NCI-H524 (cell line): ENCODE results near the gene GPM6B.

Experiments used
- DNase-seq, 2 experiments: peaks; one replicate each; lab custom pipeline; 2025; lab: John Stamatoyannopoulos, UW

The GPM6B gene

DNA sequence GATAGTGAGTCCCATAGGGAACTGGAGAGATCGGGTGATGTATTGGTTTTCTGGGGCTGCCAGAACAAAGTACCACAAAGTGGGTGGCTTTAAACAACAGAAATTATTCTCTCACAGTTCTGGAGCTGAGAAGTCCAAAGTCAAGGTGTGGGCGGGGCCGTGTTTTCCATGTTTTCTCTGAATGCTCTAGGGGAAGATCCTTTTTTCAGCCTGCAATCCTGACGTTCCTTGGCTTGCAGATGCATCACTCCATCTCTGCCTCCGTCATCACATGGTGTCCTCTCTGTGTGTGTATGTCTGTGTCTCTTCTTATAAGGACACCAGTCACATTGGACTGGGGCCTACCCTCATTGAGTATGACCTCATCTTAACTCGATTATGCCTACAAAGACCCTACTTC, 7.9 kb upstream of the GPM6B start:
- DNase-seq, result no peak

DNA sequence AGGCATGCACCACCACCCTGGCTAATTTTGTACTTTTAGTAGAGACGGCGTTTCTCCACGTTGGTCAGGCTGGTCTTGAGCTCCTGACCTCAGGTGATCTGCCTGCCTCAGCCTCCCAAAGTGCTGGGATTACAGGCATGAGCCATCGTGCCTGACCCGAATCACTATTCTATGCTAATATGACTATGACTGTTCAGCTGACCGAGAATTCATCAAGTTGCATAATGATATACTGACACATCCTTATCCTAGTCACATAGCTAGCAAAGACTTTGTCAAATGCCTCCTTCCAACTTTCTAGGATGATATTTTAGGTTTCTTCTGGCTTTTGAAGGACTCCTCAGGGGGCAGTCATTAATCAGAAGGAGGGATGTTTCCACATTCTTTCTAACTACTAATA, 4.8 kb upstream of the GPM6B start:
- DNase-seq, result no peak

DNA sequence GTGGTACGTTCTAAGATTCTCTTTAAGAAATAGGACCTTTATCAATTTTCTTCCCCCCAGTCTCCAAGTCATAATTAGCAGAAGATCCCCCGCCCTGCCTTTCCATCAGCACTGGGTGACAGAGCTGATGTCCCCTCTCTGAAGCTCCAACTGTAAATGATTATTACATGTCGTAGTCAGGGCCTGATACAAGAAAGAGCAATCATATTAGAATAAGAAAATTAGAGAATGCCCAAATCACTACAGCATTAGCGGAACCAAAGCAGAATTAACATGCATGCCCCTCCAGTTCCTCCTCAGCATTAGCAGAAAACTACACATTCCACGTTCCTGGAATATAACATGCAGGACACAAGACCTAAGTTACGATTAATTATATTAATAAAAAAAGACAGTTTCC, 717 bp downstream of the GPM6B start:
- DNase-seq, result no peak

DNA sequence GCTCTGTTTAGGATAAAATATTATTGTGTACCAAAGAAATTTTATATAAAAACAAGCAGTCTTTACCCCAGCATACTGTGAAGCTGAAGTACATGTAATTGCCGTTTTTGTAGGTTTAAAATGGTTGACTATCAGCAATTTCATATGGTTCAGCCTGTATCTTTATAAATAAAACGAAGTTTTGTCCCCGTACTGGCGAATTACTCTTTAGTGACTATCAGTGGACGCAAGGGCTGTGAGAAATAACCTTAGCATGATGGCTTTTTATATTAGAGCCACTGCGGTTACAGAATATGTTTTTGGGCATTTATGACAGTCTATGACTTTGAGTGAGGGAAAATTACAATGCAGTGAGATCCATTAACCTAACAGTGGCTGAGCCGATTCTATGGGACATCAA, 1.2 kb downstream of the GPM6B start:
- DNase-seq, result no peak

DNA sequence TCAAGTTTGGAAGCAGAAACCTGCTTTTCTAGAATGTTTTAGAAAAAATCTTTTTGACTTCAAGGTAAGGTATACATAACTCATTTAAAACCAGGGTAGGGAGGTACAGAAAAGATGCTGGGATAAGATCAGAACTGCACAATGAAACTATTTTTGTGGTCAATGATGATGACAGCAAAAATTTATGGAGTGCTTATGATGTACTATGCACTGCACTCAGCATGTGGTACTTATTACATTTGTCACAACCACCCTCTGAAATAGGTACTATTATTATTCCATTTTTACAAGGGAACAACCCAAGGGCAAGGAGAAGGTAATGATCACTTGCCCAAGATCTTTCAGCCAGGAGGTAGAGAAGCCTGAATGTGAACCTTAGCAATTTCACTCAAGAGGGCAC, 8.0 kb downstream of the GPM6B start:
- DNase-seq, result no peak

DNA sequence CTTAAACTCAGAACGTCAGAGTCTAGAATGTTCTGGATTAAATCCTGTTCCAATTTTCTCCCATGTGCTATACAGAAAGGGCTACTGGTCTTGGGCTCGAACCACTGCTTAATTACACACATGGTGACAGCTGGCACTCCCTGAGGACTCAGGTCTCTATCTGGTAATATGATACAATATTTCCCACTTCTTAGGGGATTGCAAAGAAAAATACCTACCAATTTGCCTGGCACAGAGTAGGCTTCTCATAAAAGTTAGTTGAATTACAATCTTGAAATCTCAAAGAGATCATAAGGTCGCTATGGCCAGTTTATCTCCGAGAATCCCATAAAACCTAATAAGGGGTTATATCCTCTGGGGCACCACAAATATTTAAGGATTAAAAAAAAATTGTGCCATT, 8.6 kb downstream of the GPM6B start:
- DNase-seq, result peak; percentile 78 to 92

DNA sequence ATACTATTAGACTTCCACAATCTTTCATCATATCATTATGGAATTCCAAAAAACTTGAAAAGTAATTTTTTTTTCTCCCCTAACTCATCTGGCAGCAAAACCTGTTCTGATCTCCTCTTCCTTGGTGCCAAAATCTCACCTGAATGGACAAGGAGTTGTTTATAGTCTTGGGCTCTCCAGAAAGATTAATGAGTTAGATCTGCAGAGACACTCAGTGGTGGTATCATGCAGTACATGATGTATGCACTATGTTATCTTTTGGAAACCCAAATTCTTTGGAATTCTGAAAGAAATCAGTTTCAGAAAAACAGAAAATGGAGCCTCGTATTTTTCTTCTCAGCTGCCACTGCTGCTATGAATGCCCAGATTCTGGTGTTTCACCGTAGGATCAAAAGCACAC, 11.7 kb downstream of the GPM6B start:
- no peak for DNase-seq

DNA sequence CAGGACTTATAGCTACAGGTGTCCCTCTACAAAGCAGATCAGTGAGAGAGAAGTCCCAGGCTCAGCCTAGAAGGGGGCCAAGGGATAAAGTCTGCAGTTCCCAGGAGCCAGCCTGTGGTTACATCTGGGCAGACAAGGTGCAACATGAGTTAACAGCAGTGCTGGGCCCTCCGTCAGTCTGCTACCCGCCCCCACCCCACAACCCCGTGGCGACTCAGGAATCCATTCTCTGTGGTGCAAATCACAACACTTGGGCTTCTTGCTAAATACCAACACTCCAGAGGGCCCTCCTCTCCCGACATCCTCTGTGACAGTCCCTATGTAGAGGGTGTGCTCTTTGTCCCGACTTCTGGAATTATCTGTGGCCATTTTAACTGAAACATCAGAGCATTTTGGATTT, 13.8 kb downstream of the GPM6B start:
- DNase-seq, result no peak

GRCh38 chrX:13798184-13798583, 18.7 kb downstream of the GPM6B start:
- DNase-seq, result no peak

DNA sequence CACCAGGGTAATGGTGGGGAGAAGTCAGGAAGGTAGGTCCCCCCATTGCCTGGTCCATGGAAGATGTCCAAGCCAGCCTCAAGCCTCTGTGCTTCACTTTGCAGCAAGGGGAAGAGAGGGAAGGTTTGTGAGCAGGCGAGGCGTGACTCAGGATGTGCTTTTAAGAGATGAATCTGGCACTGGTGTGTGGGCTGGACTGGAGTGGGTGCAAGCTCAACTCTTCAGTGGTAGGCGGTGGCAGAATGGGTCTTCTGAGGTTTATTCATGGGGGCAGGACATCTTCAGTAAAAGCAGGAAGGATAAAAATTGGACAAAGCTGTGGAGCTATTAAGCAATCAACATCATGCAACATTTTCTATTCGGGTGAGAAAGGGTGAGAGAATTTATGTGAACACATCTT, 19.4 kb downstream of the GPM6B start:
- no peak for DNase-seq

- no peak for DNase-seq
Observed at GRCh38 chrX:13794417-13794816, 22.5 kb downstream of the GPM6B start.

DNA sequence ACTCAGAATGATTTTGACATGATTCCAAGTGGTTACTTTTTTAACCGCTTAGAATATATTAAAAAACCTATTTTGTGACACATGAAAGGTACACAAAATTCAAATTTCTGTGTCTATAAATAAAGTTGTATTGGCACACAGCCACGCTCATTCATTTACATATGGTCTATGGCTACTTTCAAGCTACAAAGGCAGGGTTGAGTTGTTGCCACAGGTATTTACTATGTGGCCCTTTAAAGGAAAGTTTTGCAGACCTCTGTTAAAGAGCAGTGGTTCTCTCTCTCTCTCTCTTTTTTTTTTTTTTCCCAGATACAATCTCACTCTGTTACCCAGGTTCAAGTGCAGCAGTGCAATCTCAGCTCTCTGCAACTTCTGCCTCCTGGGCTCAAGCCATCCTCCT, 23.0 kb downstream of the GPM6B start:
- no peak for DNase-seq

DNA sequence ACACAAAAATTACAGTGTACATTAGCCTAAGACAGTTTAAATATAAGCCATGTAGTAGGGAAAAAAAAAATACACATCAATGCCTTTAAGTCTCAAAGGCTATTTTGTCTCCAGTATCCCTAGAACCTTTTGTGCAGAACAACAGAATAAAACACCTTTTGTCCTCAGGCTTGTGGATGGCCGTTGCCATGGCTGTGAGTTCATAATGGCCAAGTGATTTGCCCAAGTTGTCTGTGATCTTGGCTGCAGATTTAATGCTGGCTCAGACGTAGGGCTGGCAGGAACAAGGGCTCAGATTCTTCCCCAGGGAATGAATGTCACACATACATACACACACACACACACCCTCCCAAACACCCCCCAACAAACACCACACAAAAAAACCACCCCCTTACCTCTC, 25.3 kb downstream of the GPM6B start:
- DNase-seq, result no peak

GRCh38 chrX:13791145-13791544, 25.7 kb downstream of the GPM6B start:
- DNase-seq, result no peak

DNA sequence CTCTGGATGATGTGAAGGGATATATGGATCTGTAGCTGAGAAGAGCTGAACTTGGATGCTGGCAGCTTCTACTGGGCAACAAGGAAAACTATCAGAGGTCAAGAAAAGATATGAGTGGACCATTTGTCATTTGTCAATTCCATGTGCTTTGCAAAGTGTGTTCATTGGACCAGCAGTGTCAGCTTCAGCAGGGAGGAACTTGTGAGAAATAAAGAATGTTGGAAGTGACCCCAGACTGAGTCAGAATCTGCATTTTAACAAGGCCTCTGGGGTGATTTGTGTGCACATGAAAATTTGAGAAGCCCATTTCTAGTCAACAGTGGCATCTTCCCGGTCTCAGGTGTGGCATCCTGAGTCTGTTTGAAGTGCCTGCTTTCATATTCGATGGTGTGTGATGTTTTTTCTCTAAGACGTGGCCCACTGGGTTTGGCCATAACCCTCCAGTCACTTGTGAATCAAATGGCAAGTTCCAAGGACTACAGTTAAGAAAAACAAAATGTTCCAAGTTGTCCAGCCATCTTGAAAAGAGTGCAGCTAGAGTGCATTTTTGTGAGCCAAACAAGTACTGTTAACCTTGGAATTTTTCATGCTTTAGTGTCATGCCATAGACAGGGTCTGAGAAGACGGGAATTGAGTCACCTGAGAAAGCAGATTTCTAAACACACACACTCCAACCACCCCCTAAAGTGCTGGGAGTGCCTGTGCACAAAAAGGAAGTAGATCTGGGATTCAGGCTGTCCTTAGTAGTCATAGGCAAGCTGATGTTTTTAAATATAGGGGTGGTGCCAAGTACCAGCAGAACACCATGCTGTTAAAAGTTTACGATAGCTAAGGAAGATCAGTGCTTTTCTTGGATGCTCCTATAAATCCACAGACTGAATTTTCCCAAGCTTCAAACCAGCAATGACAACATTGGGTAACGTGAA, 26.4 kb downstream of the GPM6B start:
- DNase-seq, result no peak

GRCh38 chrX:13786048-13786447, 30.8 kb downstream of the GPM6B start:
- DNase-seq, result no peak

DNA sequence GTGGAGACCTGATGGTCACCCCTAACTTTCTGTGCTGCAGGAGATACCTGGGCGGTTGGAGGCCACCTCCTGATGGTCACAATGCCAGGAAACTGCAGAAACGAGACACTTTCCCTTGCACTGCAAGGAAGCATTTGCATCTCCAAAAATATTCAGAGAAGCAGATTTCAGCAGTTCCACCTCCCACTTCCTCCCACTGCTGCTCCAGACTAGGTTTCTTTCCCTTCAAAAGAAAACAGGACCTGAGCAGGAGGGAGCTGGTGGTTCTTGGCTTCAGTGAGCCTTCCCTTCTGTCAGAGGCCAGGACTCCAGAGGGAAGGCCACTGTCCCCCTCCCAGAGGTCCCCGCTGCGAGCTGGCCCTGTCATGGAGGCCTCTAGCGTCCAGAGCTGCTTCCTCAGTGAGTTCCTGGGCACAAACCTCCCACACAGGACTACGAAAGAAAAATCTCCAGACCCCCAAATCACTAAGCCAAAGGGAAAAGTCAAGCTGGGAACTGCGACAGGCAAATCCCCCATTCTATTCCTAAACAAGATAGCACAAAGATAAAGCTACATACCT, 35.9 kb downstream of the GPM6B start:
- DNase-seq, result no peak

DNA sequence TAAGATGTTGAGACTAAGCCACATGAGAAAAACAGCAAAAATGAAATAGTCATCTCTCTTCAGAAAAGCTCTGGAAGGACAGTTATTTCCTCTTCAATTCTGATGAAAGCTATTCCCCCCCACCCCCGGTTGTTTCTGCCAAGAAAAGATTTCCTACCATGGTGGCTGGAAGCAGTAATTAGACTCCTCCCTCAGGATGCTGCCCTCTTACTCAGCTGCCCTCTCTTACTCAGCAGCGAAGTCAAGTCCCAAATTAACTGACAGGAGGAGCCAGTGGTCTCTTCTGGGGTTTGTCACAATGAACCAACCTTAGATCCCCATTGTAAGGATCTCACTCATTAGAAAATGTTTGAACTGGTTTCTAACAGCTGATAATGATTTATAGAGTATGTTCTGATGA, 38.0 kb downstream of the GPM6B start:
- peak in 1 of 2 experiments; percentile 12 for DNase-seq

- DNase-seq, result no peak
Observed at GRCh38 chrX:13776387-13776786, 40.5 kb downstream of the GPM6B start.

- DNase-seq, result no peak
Observed at GRCh38 chrX:13775837-13776236, 41.1 kb downstream of the GPM6B start.

DNA sequence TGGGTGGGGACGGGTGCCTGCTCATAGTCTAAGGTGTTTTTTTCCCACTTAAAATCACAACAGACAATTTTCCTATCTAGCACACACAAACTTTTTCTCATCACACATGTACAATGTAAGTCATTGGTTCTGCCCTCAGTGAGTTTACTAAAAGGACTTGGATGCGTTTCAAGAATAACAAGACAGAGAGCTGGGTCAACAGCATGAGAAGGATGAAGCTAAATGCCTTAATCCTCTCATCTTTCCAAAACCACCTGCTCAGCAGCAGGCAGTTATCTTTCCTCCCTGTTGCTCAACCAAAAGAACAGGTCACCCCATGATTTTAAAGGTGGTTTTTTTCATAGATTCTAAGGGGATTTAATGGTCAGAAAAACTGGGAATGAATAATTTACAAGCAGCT, 42.2 kb downstream of the GPM6B start:
- peak; percentile 52 to 87 for DNase-seq

GRCh38 chrX:13770013-13770535, 46.8 kb downstream of the GPM6B start:
- DNase-seq, result no peak

GRCh38 chrX:13768939-13769338, 48.0 kb downstream of the GPM6B start:
- no peak for DNase-seq

- DNase-seq, result peak; percentile 35 to 72
Observed at GRCh38 chrX:13764765-13765164, 52.1 kb downstream of the GPM6B start.
